ENCODE measurements around the gene ACAP3. TPM values are rescaled to one million over a fixed set of nuclear protein-coding genes. Genes with fewer than 3 reads are reported as not detected.
A peak's percentile ranks its signal among the peaks of the same experiment; 100 is the strongest.

Gene ACAP3
- total RNA-seq, 1 experiment from 2014 or later = 42.2 TPM

DNA sequence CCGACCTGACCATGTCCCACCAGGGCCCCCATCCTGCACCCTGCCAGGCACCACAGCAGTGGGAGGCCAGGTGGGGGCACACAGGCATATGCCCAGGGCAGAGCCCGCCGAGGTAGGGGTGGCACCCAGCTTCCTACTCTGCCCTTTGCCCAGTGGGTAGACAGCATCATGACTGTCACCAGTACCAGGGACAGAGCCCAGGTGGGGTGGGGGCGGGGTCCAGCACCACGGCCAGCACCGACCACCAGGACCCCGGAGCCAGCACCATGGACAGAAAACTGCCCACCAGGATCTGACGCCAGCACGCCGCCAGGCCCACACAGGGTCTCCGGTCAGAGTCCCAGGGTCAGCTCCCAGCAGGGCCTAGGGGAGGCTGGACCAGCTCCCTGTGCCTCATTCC, 27.1 kb upstream of the ACAP3 start (continued):
- TF ChIP-seq JAZF1 (CRISPR knock-in tag; IDR thresholded peaks at IDR 0.05) = no peak
- peak; percentile 100 for TF ChIP-seq RELA (CRISPR knock-in tag; IDR thresholded peaks at IDR 0.05; ENCODE audit: borderline replicate concordance)
- TF ChIP-seq NR1H2 (CRISPR knock-in tag; IDR thresholded peaks at IDR 0.05) = peak; percentile 100
- TF ChIP-seq GTF2I (CRISPR knock-in tag; conservative IDR thresholded peaks at IDR 0.05) = no peak
- TF ChIP-seq, protein P1, sequence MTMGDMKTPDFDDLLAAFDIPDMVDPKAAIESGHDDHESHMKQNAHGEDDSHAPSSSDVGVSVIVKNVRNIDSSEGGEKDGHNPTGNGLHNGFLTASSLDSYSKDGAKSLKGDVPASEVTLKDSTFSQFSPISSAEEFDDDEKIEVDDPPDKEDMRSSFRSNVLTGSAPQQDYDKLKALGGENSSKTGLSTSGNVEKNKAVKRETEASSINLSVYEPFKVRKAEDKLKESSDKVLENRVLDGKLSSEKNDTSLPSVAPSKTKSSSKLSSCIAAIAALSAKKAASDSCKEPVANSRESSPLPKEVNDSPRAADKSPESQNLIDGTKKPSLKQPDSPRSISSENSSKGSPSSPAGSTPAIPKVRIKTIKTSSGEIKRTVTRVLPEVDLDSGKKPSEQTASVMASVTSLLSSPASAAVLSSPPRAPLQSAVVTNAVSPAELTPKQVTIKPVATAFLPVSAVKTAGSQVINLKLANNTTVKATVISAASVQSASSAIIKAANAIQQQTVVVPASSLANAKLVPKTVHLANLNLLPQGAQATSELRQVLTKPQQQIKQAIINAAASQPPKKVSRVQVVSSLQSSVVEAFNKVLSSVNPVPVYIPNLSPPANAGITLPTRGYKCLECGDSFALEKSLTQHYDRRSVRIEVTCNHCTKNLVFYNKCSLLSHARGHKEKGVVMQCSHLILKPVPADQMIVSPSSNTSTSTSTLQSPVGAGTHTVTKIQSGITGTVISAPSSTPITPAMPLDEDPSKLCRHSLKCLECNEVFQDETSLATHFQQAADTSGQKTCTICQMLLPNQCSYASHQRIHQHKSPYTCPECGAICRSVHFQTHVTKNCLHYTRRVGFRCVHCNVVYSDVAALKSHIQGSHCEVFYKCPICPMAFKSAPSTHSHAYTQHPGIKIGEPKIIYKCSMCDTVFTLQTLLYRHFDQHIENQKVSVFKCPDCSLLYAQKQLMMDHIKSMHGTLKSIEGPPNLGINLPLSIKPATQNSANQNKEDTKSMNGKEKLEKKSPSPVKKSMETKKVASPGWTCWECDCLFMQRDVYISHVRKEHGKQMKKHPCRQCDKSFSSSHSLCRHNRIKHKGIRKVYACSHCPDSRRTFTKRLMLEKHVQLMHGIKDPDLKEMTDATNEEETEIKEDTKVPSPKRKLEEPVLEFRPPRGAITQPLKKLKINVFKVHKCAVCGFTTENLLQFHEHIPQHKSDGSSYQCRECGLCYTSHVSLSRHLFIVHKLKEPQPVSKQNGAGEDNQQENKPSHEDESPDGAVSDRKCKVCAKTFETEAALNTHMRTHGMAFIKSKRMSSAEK (CRISPR knock-in tag; IDR thresholded peaks at IDR 0.05; ENCODE audit: borderline replicate concordance) = peak; percentile 81; the same call in 1 of the 2 replicates
- TF ChIP-seq, protein P2, sequence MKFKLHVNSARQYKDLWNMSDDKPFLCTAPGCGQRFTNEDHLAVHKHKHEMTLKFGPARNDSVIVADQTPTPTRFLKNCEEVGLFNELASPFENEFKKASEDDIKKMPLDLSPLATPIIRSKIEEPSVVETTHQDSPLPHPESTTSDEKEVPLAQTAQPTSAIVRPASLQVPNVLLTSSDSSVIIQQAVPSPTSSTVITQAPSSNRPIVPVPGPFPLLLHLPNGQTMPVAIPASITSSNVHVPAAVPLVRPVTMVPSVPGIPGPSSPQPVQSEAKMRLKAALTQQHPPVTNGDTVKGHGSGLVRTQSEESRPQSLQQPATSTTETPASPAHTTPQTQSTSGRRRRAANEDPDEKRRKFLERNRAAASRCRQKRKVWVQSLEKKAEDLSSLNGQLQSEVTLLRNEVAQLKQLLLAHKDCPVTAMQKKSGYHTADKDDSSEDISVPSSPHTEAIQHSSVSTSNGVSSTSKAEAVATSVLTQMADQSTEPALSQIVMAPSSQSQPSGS (CRISPR knock-in tag; IDR thresholded peaks at IDR 0.05; ENCODE audit: borderline replicate concordance, low read depth) = peak; percentile 98
- TF ChIP-seq, protein P3, sequence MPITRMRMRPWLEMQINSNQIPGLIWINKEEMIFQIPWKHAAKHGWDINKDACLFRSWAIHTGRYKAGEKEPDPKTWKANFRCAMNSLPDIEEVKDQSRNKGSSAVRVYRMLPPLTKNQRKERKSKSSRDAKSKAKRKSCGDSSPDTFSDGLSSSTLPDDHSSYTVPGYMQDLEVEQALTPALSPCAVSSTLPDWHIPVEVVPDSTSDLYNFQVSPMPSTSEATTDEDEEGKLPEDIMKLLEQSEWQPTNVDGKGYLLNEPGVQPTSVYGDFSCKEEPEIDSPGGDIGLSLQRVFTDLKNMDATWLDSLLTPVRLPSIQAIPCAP (CRISPR knock-in tag; IDR thresholded peaks at IDR 0.05) = peak; percentile 100
- TF ChIP-seq ZNF232 (CRISPR knock-in tag; IDR thresholded peaks at IDR 0.05) = peak; percentile 100
- TF ChIP-seq, protein P4, sequence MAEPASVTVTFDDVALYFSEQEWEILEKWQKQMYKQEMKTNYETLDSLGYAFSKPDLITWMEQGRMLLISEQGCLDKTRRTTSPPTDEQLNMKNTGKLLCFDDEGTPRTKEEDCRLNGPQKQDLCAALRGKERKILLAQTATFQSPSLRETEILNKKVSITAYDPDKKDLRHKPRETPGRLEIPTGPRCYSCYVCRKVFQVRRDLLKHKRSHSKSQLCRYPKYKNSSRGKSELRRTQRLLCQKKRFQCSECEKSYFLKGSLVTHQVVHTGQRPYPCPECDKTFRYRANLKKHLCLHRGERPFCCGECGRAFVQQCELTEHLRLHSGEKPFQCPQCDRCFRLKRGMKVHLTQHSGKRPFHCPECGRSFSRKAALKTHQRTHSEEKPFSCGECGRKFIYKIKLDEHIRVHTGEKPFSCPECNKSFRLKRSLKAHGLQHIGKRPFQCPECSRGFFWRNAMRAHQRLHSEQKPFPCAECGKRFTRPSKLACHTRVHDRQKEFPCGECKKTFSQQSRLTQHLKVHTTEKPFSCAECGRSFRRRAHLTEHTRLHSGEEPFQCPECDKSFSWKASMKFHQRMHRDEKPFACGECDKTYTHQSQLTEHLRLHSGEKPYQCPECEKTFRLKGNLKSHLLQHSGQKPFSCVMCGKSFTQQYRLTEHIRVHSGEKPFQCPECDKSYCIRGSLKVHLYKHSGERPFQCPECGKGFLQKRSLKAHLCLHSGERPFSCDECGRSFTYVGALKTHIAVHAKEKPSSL (CRISPR knock-in tag; conservative IDR thresholded peaks at IDR 0.05) = peak; percentile 72; the same call in 1 of the 2 replicates
- TF ChIP-seq CREB1 (CRISPR knock-in tag; IDR thresholded peaks at IDR 0.05) = peak; percentile 100
- TF ChIP-seq, protein P5, sequence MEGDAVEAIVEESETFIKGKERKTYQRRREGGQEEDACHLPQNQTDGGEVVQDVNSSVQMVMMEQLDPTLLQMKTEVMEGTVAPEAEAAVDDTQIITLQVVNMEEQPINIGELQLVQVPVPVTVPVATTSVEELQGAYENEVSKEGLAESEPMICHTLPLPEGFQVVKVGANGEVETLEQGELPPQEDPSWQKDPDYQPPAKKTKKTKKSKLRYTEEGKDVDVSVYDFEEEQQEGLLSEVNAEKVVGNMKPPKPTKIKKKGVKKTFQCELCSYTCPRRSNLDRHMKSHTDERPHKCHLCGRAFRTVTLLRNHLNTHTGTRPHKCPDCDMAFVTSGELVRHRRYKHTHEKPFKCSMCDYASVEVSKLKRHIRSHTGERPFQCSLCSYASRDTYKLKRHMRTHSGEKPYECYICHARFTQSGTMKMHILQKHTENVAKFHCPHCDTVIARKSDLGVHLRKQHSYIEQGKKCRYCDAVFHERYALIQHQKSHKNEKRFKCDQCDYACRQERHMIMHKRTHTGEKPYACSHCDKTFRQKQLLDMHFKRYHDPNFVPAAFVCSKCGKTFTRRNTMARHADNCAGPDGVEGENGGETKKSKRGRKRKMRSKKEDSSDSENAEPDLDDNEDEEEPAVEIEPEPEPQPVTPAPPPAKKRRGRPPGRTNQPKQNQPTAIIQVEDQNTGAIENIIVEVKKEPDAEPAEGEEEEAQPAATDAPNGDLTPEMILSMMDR (IDR thresholded peaks at IDR 0.05) = no peak
- TF ChIP-seq, protein P6, sequence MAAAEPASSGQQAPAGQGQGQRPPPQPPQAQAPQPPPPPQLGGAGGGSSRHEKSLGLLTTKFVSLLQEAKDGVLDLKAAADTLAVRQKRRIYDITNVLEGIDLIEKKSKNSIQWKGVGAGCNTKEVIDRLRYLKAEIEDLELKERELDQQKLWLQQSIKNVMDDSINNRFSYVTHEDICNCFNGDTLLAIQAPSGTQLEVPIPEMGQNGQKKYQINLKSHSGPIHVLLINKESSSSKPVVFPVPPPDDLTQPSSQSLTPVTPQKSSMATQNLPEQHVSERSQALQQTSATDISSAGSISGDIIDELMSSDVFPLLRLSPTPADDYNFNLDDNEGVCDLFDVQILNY (CRISPR knock-in tag; IDR thresholded peaks at IDR 0.05) = peak; percentile 99
- TF ChIP-seq, protein P7, sequence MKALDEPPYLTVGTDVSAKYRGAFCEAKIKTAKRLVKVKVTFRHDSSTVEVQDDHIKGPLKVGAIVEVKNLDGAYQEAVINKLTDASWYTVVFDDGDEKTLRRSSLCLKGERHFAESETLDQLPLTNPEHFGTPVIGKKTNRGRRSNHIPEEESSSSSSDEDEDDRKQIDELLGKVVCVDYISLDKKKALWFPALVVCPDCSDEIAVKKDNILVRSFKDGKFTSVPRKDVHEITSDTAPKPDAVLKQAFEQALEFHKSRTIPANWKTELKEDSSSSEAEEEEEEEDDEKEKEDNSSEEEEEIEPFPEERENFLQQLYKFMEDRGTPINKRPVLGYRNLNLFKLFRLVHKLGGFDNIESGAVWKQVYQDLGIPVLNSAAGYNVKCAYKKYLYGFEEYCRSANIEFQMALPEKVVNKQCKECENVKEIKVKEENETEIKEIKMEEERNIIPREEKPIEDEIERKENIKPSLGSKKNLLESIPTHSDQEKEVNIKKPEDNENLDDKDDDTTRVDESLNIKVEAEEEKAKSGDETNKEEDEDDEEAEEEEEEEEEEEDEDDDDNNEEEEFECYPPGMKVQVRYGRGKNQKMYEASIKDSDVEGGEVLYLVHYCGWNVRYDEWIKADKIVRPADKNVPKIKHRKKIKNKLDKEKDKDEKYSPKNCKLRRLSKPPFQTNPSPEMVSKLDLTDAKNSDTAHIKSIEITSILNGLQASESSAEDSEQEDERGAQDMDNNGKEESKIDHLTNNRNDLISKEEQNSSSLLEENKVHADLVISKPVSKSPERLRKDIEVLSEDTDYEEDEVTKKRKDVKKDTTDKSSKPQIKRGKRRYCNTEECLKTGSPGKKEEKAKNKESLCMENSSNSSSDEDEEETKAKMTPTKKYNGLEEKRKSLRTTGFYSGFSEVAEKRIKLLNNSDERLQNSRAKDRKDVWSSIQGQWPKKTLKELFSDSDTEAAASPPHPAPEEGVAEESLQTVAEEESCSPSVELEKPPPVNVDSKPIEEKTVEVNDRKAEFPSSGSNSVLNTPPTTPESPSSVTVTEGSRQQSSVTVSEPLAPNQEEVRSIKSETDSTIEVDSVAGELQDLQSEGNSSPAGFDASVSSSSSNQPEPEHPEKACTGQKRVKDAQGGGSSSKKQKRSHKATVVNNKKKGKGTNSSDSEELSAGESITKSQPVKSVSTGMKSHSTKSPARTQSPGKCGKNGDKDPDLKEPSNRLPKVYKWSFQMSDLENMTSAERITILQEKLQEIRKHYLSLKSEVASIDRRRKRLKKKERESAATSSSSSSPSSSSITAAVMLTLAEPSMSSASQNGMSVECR (CRISPR knock-in tag; IDR thresholded peaks at IDR 0.05; ENCODE audit: borderline replicate concordance) = peak; percentile 100
- TF ChIP-seq SMAD3 (CRISPR knock-in tag; IDR thresholded peaks at IDR 0.05; ENCODE audit: borderline replicate concordance) = peak; percentile 100
- peak; percentile 100 for TF ChIP-seq TP53 (CRISPR knock-in tag; IDR thresholded peaks at IDR 0.05)
- TF ChIP-seq CREM (CRISPR knock-in tag; IDR thresholded peaks at IDR 0.05) = peak; percentile 98
- TF ChIP-seq, protein P8, sequence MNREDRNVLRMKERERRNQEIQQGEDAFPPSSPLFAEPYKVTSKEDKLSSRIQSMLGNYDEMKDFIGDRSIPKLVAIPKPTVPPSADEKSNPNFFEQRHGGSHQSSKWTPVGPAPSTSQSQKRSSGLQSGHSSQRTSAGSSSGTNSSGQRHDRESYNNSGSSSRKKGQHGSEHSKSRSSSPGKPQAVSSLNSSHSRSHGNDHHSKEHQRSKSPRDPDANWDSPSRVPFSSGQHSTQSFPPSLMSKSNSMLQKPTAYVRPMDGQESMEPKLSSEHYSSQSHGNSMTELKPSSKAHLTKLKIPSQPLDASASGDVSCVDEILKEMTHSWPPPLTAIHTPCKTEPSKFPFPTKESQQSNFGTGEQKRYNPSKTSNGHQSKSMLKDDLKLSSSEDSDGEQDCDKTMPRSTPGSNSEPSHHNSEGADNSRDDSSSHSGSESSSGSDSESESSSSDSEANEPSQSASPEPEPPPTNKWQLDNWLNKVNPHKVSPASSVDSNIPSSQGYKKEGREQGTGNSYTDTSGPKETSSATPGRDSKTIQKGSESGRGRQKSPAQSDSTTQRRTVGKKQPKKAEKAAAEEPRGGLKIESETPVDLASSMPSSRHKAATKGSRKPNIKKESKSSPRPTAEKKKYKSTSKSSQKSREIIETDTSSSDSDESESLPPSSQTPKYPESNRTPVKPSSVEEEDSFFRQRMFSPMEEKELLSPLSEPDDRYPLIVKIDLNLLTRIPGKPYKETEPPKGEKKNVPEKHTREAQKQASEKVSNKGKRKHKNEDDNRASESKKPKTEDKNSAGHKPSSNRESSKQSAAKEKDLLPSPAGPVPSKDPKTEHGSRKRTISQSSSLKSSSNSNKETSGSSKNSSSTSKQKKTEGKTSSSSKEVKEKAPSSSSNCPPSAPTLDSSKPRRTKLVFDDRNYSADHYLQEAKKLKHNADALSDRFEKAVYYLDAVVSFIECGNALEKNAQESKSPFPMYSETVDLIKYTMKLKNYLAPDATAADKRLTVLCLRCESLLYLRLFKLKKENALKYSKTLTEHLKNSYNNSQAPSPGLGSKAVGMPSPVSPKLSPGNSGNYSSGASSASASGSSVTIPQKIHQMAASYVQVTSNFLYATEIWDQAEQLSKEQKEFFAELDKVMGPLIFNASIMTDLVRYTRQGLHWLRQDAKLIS (CRISPR knock-in tag; IDR thresholded peaks at IDR 0.05; ENCODE audit: borderline replicate concordance) = peak; percentile 99; the same call in 1 of the 2 replicates

Data from WTC11 (cell line).